BLaER1 (cell line): ENCODE data around the gene NOXO1.
A peak's percentile ranks its signal among the peaks of the same experiment; 100 is the strongest.

ENCODE experiments used
- H3K27ac ChIP-seq: shearing (Covaris generic); formaldehyde crosslinking; 2 replicates; pipeline ENCODE4 v1.8.1; 2022
- H3K27me3 ChIP-seq: shearing (Covaris generic); formaldehyde crosslinking; 2 replicates; pipeline ENCODE4 v1.8.1; 2022
- H3K36me3 ChIP-seq: shearing (Covaris generic); formaldehyde crosslinking; 2 replicates; pipeline ENCODE4 v1.8.1; 2022
- H3K4me1 ChIP-seq: shearing (Covaris generic); formaldehyde crosslinking; 2 replicates; pipeline ENCODE4 v1.8.1; 2022
- H3K4me2 ChIP-seq: shearing (Covaris generic); formaldehyde crosslinking; 2 replicates; pipeline ENCODE4 v1.8.1; 2022
- H3K4me3 ChIP-seq: shearing (Covaris generic); formaldehyde crosslinking; 2 replicates; pipeline ENCODE4 v1.8.1; 2022
- H3K9ac ChIP-seq: shearing (Covaris generic); formaldehyde crosslinking; 2 replicates; pipeline ENCODE4 v1.8.1; 2022
- H3K9me3 ChIP-seq: shearing (Covaris generic); formaldehyde crosslinking; 2 replicates; pipeline ENCODE4 v1.8.1; 2022
- H4K20me1 ChIP-seq: shearing (Covaris generic); formaldehyde crosslinking; 2 replicates; pipeline ENCODE4 v1.8.1; 2022
- Cebpa-rat ChIP-seq: shearing (Covaris generic); IDR thresholded peaks from 2 replicates; pipeline ENCODE4 v1.8.1; 2022

The NOXO1 gene

GRCh38 chr16:1998852-1999801 lies 17.9 kb upstream of the NOXO1 start:
- H3K27ac ChIP-seq = no peak overlapping the region
- no peak overlapping the region for H3K4me2 ChIP-seq
- H3K36me3 ChIP-seq = peaks cover 86% of the 10 kb centered on the region
- TF ChIP-seq Cebpa-rat = no peak
- no peaks in the 10 kb centered on the region for H3K27me3 ChIP-seq
- peaks cover 61% of the 10 kb centered on the region for H4K20me1 ChIP-seq
- H3K9me3 ChIP-seq = no peaks in the 10 kb centered on the region
- no peak overlapping the region for H3K4me3 ChIP-seq
- peaks cover 14% of the 10 kb centered on the region for H3K4me1 ChIP-seq
- H3K9ac ChIP-seq = no peak overlapping the region

- peaks cover 54% of the 10 kb centered on the region for H4K20me1 ChIP-seq
- no peak overlapping the region for H3K4me2 ChIP-seq
- H3K4me1 ChIP-seq = peaks cover 14% of the 10 kb centered on the region
- no peaks in the 10 kb centered on the region for H3K9me3 ChIP-seq
- peaks cover 83% of the 10 kb centered on the region for H3K36me3 ChIP-seq
- no peak overlapping the region for H3K4me3 ChIP-seq
- H3K9ac ChIP-seq = no peak overlapping the region
- H3K27ac ChIP-seq = no peak overlapping the region
- no peak for TF ChIP-seq Cebpa-rat
- no peaks in the 10 kb centered on the region for H3K27me3 ChIP-seq
These were observed 17.1 kb upstream of the NOXO1 start for GRCh38 chr16:1998360-1998835.

- Histone ChIP-seq H3K27me3 (peaks cover 6% of the 10 kb centered on the region; the same call in 1 of the 2 replicates), H3K4me2 (no peak overlapping the region), H3K4me1 (peaks cover 18% of the 10 kb centered on the region), H4K20me1 (peaks cover 47% of the 10 kb centered on the region), H3K4me3 (no peak overlapping the region), H3K9ac (no peak overlapping the region), H3K27ac (no peak overlapping the region), H3K36me3 (peaks cover 76% of the 10 kb centered on the region), H3K9me3 (no peaks in the 10 kb centered on the region)
- no peak for TF ChIP-seq Cebpa-rat
These were observed 16.5 kb upstream of the NOXO1 start for GRCh38 chr16:1997494-1998359.

GRCh38 chr16:1993731-1994131 lies 12.5 kb upstream of the NOXO1 start:
- peaks cover 43% of the 10 kb centered on the region for H3K27me3 ChIP-seq
- peaks cover 25% of the 10 kb centered on the region for H4K20me1 ChIP-seq
- peaks cover 36% of the 10 kb centered on the region for H3K36me3 ChIP-seq
- 0 out of 2 replicates have a peak overlapping the region, but pooled peaks have one; percentile 41 for H3K9ac ChIP-seq
- peak overlapping the region; percentile 32 for H3K4me2 ChIP-seq
- no peak overlapping the region for H3K4me3 ChIP-seq
- TF ChIP-seq Cebpa-rat = no peak
- H3K4me1 ChIP-seq = peaks cover 40% of the 10 kb centered on the region
- no peaks in the 10 kb centered on the region for H3K9me3 ChIP-seq
- H3K27ac ChIP-seq = no peak overlapping the region

- peaks cover 52% of the 10 kb centered on the region for H3K27me3 ChIP-seq
- H3K27ac ChIP-seq = no peak overlapping the region
- H3K9ac ChIP-seq = no peak overlapping the region
- H3K4me1 ChIP-seq = peaks cover 40% of the 10 kb centered on the region
- H3K4me3 ChIP-seq = no peak overlapping the region
- H3K4me2 ChIP-seq = peak overlapping the region; percentile 32
- H3K36me3 ChIP-seq = peaks cover 27% of the 10 kb centered on the region
- H4K20me1 ChIP-seq = peaks cover 23% of the 10 kb centered on the region
- H3K9me3 ChIP-seq = no peaks in the 10 kb centered on the region
- no peak for TF ChIP-seq Cebpa-rat
These were observed 11.5 kb upstream of the NOXO1 start for GRCh38 chr16:1992704-1993317.

- no peak overlapping the region for H3K27ac ChIP-seq
- no peak overlapping the region for H3K9ac ChIP-seq
These were observed 10.9 kb upstream of the NOXO1 start for GRCh38 chr16:1991948-1992703.

GRCh38 chr16:1991588-1991947 lies 10.3 kb upstream of the NOXO1 start:
- no peak for TF ChIP-seq Cebpa-rat
- peaks cover 40% of the 10 kb centered on the region for H3K4me1 ChIP-seq

More at GRCh38 chr16:1991948-1992703, 10.9 kb upstream of the NOXO1 start:
- Histone ChIP-seq H3K36me3 (peaks cover 23% of the 10 kb centered on the region), H3K4me3 (peak overlapping the region; percentile 56), H3K4me1 (peaks cover 40% of the 10 kb centered on the region), H3K4me2 (peak overlapping the region; percentile 75), H3K27me3 (peaks cover 52% of the 10 kb centered on the region), H3K9me3 (no peaks in the 10 kb centered on the region), H4K20me1 (peaks cover 21% of the 10 kb centered on the region)
- no peak for TF ChIP-seq Cebpa-rat

GRCh38 chr16:1991135-1991551 lies 9.9 kb upstream of the NOXO1 start:
- peak overlapping the region; percentile 56 for H3K4me3 ChIP-seq
- peaks cover 20% of the 10 kb centered on the region for H4K20me1 ChIP-seq
- H3K9me3 ChIP-seq = no peaks in the 10 kb centered on the region
- H3K9ac ChIP-seq = no peak overlapping the region
- peaks cover 41% of the 10 kb centered on the region for H3K4me1 ChIP-seq
- peaks cover 23% of the 10 kb centered on the region for H3K36me3 ChIP-seq
- H3K27ac ChIP-seq = no peak overlapping the region
- H3K27me3 ChIP-seq = peaks cover 52% of the 10 kb centered on the region
- peak overlapping the region; percentile 75 for H3K4me2 ChIP-seq
- no peak for TF ChIP-seq Cebpa-rat

More at GRCh38 chr16:1991588-1991947, 10.3 kb upstream of the NOXO1 start:
- H3K27me3 ChIP-seq = peaks cover 52% of the 10 kb centered on the region
- peak overlapping the region; percentile 75 for H3K4me2 ChIP-seq
- H3K9ac ChIP-seq = no peak overlapping the region
- H3K4me3 ChIP-seq = peak overlapping the region; percentile 56
- no peak overlapping the region for H3K27ac ChIP-seq
- H3K36me3 ChIP-seq = peaks cover 23% of the 10 kb centered on the region
- peaks cover 20% of the 10 kb centered on the region for H4K20me1 ChIP-seq
- no peaks in the 10 kb centered on the region for H3K9me3 ChIP-seq
